HG03103 (cell line): ENCODE measurements around the gene PTPRT.

Experiments
- ATAC-seq: cut with Tn5 transposase; IDR thresholded peaks from one replicate; pipeline ENCODE4 v1.9.1; 2021; ENCODE audit warnings: low read depth; ENCODE audit not compliant: unreplicated experiment

The PTPRT gene

GRCh38 chr20:42432496-42433334 lies 757.0 kb downstream of the PTPRT start:
- ATAC-seq: no peak

DNA sequence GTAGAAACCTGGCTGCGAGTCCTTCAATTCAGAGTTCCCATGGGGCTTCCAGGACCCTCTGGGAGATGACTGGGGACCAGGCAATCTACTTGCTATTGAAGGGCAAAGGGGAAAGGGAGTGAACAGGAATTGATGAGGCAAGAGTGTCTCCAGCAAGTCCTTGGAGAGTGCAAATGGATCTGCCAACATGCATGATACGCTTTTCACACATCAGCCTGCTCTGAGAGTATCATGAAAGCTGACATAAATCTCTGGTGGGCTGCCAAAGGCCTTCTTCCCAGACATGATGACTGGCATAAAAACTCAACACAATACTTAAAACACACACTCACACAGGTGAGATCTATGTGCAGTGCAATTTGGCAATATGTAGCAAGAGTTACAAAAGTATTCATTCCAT lies 759.1 kb downstream of the PTPRT start:
- no peak for ATAC-seq

- no peak for ATAC-seq
These were observed 759.8 kb downstream of the PTPRT start for GRCh38 chr20:42429761-42430458.

GRCh38 chr20:42419814-42420532 lies 769.7 kb downstream of the PTPRT start:
- no peak for ATAC-seq

DNA sequence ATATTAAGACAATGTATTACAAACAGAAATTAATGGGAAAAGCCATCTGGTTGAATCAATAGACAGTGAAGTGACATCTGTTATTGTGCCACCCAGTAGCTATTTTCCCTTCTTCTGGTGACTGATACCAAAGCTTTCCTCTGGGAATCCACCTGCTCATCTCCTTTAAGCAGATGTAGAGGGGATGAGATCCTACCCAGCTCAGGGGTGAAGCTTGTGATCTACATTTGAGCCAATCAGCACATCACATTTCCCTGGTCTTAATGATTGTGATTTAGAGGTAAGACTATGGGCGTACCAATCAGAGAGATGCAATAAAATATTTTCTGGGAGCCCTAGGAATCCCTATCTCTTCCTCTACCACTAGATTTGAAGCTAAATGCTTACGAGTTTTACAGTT lies 782.9 kb downstream of the PTPRT start:
- no peak for ATAC-seq

DNA sequence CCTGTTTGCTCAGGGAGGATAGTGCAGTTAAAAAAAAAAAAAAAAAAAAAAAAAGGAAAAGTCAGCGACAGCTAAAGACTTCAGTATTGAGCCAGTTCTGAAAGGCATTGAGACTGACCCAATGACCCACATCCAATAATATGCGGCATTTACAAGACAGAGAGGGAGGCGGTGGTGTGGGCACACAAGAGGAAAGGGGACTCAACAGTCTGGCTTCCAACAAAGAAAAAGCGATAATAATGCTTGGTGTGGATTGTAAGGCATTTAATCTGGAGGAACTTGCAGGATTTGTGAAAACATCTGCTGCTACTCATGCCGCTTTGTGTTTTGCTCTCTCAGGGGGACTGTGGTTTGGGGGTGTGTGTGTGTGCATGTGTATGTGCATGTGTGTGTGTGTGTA lies 787.3 kb downstream of the PTPRT start:
- no peak for ATAC-seq

DNA sequence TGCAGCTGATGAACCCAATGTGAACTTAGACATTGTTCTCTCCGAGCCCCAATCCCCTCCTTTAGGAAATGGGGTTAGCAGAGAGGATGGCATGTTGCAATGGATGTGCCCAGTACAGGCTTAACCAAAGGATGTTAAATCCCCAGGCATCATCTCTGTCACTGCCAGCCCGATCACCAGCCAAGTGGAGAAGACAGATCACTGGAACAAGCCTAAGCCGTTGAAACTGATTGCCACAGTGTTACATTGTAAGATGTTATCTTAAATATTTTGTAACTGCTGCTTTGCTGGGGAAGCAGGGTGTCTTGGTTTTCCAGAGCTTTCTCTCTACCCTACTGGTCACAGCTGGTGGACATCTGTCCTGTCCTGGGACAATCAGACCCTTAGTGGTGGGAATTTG lies 788.1 kb downstream of the PTPRT start:
- ATAC-seq: no peak

- no peak for ATAC-seq
These were observed 789.9 kb downstream of the PTPRT start for GRCh38 chr20:42399802-42400201.

- no peak for ATAC-seq
These were observed 797.3 kb downstream of the PTPRT start for GRCh38 chr20:42392442-42392841.

- no peak for ATAC-seq
These were observed 797.9 kb downstream of the PTPRT start for GRCh38 chr20:42391807-42392206.

DNA sequence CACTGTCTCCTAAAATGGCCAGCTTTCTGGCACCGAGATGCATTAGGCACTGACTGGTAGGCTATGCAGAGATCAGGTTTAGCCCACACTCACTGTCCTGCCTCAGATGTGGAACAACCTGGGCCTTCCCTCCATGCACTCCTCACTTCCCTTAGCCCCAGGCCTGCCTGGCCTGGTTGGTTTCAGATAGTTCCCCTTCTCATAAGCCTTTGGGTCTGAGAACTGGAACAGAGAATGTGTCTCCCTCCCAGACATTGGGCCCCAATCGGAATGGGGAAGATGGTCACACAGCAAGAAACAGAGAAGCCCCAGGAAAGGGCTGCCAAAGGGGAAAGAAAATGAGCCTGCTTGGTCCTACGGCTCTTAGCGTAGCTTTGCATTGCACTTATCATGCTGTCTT lies 809.4 kb downstream of the PTPRT start:
- no peak for ATAC-seq

GRCh38 chr20:42379385-42379784 lies 810.3 kb downstream of the PTPRT start:
- ATAC-seq: no peak

DNA sequence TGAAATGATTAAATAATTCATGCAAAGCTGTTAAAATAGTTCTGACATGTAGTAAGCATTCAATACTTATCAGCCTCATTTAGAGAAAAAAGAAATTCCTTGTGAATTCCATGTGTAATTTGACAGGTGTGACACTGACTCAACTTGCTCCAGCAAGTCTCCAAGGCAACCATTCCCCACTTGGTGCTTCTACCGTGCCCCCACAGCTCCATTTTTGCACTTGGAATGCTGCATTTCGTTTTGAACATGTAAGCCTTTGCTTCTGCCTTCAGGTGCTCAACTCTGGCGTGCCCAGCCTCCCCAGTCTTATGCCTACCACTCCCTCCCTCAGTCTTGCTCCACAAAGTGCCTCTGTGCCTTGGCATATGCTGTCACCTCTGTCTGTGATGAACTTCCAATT lies 810.9 kb downstream of the PTPRT start:
- no peak for ATAC-seq

DNA sequence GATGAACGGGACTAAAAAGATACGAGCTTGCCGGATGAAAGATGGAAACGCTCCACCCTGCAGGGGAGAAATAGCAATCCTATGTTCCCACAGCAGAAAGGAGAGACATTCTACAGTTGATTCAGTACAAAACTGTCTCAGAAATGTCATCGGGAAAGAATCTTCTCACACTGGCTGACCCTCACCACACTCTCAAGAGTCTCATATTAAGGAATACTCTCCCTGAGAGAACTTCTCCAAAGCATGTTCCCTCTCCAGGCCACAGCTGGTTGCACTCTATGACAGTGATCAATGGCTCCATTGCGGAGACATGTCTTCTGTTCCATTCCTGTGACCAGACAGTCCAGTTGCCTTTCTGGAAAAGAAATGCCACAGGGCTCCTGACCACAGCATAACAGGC lies 813.6 kb downstream of the PTPRT start:
- no peak for ATAC-seq

DNA sequence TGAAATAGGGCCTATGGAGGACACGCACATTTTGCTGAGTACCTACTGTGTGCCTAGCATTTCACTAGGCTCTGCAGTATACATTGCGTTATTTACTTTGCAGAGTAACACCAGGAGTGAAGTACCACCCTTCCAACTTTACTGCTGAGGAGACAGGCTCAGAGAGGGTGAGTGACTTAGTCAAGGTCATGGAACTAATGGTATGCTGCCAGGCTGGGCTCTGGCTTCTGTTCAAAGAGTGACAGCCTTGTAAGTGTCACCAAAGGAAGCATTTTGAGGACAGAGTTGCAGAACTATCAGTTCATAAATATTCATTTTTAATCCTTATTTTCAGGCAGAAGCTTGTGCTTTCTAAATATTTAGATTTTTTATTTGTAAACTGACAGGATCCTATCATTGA lies 816.7 kb downstream of the PTPRT start:
- no peak for ATAC-seq

GRCh38 chr20:42370075-42370474 lies 819.6 kb downstream of the PTPRT start:
- ATAC-seq: no peak

DNA sequence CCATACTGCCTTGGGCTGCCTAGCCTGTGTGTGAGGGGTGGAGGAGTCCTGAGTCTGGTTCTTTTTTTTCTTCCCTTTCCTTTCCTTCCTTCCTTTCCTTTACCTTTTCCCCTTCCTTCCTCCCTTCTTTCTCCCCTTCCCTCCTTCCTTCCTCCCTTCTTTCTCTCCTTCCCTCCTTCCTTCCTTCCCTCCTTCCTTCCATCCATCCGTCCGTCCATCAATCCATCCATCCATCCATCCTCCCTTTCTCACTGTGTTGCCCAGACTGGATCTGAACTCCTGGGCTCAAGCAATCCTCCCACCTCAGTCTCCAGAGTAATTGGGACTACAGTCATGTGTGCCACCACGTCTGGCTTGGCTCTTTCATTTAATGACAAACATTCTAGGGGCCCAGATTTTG lies 820.8 kb downstream of the PTPRT start:
- ATAC-seq: no peak

- no peak for ATAC-seq
These were observed 823.1 kb downstream of the PTPRT start for GRCh38 chr20:42366626-42367025.

DNA sequence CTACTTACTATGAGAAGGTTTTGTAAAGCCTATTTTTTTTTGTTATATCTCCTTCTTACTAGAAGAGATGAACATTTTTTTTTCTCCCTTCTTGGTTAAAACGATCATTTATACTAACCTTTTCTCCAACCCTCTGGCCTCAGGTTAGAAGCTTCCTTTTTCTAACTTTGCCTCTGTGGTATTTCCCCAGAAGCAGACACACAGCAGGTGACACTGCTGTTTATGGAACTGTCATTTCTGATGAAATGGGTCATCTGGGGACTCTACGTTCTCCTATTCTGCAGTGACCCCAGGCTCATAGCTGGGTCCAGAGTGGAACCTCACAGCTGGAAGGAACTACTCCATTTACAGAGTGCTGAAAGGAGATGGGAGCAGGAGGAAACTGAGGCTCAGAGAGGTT lies 825.3 kb downstream of the PTPRT start:
- no peak for ATAC-seq

GRCh38 chr20:42361402-42361970 lies 828.2 kb downstream of the PTPRT start:
- ATAC-seq: no peak

- no peak for ATAC-seq
These were observed 829.1 kb downstream of the PTPRT start for GRCh38 chr20:42360621-42361020.
